GM12875 (cell line): ENCODE measurements around the gene EEF2K.

Experiments
- H3K4me3 ChIP-seq: one replicate; pipeline ENCODE4 v1.5.1; 2011; ENCODE audit warnings: low read depth, low read length, control low read depth
- TF ChIP-seq, protein P1 (sequence below): IDR thresholded peaks from 2 replicates; pipeline ENCODE4 v1.5.1; 2011; ENCODE audit warnings: low read depth, mild to moderate bottlenecking, control low read depth, inconsistent platforms, low read length, moderate library complexity, borderline replicate concordance; ENCODE audit not compliant: insufficient read depth

EEF2K gene

GRCh38 chr16:22219389-22220068, 13.5 kb downstream of the EEF2K start:
- H3K4me3 ChIP-seq, result no peak overlapping the region
- TF ChIP-seq, protein P1, sequence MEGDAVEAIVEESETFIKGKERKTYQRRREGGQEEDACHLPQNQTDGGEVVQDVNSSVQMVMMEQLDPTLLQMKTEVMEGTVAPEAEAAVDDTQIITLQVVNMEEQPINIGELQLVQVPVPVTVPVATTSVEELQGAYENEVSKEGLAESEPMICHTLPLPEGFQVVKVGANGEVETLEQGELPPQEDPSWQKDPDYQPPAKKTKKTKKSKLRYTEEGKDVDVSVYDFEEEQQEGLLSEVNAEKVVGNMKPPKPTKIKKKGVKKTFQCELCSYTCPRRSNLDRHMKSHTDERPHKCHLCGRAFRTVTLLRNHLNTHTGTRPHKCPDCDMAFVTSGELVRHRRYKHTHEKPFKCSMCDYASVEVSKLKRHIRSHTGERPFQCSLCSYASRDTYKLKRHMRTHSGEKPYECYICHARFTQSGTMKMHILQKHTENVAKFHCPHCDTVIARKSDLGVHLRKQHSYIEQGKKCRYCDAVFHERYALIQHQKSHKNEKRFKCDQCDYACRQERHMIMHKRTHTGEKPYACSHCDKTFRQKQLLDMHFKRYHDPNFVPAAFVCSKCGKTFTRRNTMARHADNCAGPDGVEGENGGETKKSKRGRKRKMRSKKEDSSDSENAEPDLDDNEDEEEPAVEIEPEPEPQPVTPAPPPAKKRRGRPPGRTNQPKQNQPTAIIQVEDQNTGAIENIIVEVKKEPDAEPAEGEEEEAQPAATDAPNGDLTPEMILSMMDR, result no peak

DNA sequence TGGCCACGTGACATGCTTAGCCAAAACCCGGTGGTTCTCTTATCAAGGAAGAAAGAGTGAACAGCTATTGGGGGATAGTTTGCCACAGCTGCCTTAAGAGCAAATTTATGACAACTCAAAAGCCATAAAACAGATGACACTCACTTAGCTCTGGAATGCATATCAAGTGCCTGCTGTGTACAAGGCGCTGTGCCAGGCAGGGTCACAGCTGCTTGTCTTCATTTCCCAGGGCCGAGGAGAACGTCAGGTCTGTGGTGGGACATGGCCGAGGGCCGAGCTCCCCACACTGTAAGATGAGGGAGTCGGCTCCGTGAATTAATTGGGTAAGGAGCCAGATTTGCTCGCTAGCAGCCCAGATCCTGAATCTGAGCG, 14.0 kb downstream of the EEF2K start:
- H3K4me3 ChIP-seq, result no peak overlapping the region
- TF ChIP-seq, protein P1, result no peak

DNA sequence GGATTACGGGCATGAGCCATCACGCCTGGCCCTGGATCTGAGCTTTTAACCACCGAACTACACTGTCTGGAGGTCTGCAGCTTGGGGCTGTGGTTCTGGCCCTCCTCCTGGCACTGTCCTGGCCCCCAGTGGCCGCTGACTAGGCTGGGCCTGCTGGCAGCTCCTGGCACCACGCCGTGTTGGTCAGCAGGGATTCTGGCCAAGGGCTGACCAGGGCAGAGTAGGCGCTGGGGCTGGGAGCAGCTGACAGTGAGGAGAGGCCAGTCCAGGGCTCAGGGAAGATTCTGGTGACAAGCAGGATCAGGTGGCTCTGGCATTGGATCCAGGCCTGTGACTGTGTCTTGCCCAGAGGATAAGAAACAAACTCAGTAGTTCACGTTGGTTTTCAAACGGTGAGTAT, 14.6 kb downstream of the EEF2K start:
- TF ChIP-seq, protein P1, result no peak
- no peak overlapping the region for H3K4me3 ChIP-seq

GRCh38 chr16:22222006-22222405, 15.9 kb downstream of the EEF2K start:
- no peak overlapping the region for H3K4me3 ChIP-seq
- TF ChIP-seq, protein P1, result no peak

DNA sequence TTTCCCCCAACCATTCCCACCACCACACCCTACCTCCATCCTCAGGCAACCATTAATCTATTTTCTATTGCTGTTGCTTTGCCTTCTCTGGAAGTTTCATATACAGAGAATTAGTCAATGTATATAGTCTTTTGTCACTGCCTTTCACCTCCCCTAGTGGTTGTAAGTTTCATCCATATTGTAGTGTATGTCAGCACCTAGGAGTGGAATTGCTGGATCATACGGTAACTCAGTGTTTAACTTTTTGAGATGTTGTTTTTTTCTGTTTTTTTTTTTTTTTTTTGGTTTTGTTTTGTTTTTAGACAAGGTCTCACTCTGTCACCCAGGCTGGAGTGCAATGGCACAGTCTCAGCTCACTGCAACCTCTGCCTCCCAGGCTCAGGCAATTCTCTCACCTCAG, 16.9 kb downstream of the EEF2K start:
- TF ChIP-seq, protein P1, result no peak
- no peak overlapping the region for H3K4me3 ChIP-seq

DNA sequence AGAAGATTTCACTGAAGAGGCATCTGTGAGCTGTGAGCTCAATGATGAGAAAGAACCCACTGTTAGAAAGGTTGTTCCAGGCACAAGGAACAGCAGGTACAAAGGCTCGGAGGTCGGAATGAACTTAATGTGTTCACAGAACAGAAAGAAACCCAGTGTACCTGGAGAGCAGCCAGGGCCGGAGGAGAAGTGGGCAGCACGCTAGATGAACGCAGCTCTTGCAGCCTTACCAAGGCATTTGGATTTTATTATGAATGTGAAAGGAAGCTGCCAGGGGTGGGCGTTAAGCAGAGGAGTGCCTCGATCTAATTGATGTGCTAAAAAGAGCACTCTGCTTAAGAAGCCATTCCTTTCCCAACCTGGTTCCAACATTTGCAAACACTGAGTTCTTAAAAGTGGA, 19.0 kb downstream of the EEF2K start:
- H3K4me3 ChIP-seq, result no peak overlapping the region
- TF ChIP-seq, protein P1, result no peak

- no peak overlapping the region for H3K4me3 ChIP-seq
- TF ChIP-seq, protein P1, result no peak
Measured at GRCh38 chr16:22229889-22230288, 23.8 kb downstream of the EEF2K start.
